ENCODE results near the gene NUPR2.
"Not testable (repeated sequence)": the region's sequence is repeated elsewhere in the genome, so short reads cannot be mapped to it uniquely, and the experiment has no call there.

Gene NUPR2

DNA sequence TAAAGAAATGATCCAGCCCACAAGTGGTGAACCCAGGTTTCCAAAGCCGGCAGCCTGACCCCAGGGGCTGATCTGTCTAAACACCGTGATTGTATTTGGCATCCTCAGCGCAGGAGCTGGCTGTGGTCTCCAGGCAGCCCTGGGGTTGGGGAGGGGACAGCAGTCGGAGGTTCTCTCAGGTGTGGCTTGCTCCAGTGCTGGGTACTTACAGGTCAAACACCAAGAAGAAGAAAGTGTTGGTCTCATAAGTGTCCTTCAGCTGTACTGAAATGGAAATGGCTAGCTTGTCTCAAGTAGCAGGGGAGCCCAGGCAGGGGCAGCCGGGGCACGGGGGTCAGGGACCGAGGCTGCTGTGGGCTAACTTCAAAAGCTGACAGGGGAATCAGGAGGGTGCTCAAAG is 29.5 kb downstream of the NUPR2 start:
- DNase-seq (ENCODE audit: low read depth): no peak

DNA sequence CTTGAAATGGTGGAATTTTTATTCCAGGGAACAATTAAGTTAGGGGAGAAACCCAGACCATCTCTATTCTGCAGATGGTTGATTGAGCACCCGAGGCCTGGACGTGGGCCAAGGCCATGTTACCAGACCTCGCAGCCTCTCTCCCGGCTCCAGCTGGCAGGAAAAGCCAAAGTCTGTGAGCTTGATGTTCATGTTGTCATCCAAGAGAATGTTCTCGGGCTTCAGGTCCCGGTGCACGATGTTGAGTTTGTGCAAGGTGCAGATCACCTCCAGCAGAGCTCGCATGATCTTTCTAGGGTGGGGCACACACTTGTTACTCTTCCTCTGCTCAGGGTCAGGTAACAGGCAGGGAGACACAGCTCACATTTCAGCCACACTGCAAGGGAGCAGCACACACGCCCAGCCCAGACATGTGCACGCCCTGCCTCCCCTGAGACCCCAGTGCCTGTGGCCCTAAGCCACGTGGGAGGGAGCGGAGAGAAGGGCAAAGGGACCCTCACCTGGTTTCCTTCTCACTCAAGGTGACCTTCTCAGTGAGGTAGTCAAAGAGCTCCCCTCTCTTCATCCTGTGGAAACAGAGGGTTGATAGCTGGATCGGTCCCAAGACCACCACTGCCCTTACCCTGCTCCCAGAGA is 32.9 kb downstream of the NUPR2 start:
- no peak for DNase-seq (ENCODE audit: low read depth)

DNA sequence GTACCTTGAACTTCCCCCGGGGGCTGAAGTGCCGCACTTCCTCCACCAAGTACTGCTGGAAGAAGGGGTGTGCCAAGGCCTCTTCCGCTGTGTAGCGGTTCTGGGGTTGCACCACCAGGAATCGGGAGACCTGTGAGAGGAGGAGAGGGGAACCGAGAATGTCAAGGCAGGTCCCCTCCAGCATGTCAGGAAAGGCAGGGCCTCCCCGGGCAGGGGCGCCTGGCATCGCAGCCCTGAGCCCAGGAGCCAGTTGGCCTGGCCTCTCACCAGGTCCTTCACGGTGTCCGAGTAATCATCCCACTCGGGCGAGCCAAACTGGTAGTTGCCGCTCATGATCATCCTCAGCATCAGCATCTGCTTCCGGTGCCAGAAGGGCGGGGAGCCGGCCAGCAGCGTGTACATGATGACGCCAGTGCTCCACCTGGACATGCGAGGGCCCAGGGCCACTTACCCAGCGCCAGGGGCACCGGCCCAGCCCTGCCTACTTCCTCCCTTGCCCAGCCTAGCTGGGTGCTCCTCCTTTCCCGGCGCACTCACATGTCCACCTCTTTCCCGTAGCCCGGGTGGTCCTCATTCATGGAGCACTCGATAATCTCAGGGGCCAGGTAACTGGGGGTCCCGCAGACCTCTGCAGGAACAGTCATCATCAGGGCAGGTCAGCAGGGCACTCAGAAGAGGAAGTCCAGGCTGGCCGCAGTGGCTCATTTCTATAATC is 34.4 kb downstream of the NUPR2 start:
- DNase-seq (ENCODE audit: low read depth): no peak

DNA sequence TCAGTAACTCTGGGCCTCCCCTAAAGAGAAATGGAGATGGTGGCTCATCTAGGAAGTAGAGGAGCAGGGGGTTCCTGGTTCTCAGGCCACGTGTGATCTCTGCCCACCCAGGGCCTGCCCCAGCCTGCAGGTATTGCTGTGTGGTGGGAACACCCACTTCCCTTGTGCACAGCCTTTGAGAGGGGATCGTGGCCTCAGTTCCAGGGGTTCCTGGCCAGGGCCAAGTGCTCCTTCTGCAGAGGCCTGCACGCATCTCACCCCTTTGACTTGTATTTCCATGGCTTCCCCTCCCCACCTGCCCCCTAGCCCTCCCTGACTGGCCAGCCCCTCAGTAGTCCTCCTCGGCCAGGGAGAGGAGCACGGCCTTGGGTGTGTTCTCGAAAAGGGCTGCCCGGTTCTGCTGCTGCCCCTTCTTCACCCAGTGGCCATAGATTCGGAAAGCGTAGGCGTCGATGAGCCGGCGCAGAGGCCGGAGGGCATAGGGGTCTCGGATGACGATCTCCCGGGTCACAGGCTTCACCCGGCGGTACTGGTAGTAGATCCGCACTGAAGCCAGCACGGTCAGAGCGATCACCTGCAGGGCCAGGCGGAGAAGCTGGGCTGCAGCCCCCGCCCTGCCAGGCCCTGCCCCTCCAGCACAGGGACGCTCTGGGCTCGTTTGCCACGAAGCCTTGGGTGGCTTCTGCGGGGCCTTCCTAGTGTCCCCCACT is 35.3 kb downstream of the NUPR2 start:
- DNase-seq (ENCODE audit: low read depth): not testable (repeated sequence)

DNA sequence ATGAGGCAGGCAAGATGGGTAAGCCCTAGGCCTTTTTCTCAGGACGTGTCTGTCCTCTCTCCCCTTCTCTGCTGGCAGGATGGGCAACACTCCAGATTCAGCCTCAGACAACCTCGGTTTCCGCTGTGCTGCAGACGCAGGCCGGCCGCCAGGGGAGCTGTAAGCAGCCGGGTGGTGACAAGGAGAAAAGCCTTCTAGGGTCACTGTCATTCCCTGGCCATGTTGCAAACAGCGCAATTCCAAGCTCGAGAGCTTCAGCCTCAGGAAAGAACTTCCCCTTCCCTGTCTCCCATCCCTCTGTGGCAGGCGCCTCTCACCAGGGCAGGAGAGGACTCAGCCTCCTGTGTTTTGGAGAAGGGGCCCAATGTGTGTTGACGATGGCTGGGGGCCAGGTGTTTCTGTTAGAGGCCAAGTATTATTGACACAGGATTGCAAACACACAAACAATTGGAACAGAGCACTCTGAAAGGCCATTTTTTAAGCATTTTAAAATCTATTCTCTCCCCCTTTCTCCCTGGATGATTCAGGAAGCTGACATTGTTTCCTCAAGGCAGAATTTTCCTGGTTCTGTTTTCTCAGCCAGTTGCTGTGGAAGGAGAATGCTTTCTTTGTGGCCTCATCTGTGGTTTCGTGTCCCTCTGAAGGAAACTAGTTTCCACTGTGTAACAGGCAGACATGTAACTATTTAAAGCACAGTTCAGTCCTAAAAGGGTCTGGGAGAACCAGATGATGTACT is 36.6 kb downstream of the NUPR2 start:
- no peak for DNase-seq (ENCODE audit: low read depth)

DNA sequence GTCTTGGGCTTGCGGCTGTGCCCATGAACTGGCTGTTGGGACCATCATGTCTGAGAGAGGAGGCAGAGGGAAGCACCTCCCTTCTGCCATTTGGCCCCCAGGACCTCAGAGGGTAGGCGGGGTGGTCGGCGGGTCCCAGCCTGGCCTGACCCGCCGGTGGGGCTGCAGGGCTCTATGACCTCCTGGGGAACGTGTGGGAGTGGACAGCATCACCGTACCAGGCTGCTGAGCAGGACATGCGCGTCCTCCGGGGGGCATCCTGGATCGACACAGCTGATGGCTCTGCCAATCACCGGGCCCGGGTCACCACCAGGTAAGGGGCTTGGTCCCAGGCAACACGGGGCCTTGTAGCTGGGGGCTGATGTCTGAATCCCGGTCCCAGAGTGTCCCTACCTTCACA is 38.0 kb downstream of the NUPR2 start:
- DNase-seq (ENCODE audit: low read depth): no peak

DNA sequence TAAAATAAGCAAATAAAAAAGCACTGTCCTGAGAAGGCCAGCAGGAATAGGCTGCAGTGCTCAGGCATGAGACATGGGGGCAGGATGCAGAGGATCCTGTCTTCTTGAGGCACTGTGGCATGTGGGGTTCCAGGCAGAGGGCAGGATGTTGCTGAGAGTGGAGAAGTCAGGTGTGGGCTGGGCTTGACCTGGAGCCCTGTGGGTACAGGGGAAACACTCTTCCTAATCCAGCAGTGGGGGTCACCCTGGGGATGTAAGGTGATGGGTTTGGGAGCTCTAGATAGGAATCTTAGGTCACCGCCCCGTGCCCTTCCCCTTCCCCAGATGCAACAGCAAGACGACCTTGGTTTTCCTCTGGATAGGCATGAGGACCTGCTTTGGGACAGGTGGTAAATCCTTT is 38.5 kb downstream of the NUPR2 start:
- DNase-seq (ENCODE audit: low read depth): no peak

DNA sequence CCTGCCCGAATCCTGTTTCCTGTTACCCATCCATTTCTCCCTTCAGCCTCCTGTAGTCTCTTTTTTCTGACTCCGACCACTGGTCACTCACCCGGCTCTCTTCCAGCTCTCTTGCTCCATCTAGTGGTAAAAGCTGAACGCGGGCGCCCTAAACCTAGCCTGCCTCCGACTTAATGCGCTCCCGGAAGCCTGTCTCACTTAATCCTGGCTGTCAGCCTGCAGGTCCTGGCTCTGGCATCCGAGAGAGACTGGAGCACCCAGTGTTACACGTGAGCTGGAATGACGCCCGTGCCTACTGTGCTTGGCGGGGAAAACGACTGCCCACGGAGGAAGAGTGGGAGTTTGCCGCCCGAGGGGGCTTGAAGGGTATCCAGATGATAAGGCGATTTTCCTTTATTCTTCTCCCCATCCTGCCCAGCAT is 41.8 kb downstream of the NUPR2 start:
- DNase-seq (ENCODE audit: low read depth): peak; percentile 43

DNA sequence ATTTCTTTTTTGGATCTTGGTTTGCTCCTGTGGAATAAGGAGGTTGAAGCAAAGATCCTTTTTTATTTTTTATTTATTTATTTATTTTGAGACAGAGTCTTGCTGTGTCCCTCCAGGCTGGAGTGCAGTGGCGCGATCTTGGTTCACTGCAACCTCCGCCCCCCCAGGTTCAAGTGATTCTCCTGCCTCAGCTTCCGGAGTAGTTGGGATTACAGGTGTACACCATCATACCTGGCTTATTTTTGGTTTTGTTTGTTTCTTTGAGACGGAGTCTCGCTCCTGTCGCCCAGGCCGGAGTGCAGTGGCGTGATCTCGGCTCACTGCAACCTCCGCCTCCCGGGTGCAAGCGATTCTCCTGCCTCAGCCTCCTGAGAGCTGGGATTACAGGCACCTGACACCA is 49.8 kb downstream of the NUPR2 start:
- DNase-seq (ENCODE audit: low read depth): not testable (repeated sequence)
